ENCODE measurements around the gene GAB1.

- TF ChIP-seq EZH2 (IDR thresholded peaks at IDR 0.05; ENCODE audit: insufficient read depth, poor library complexity, severe bottlenecking) (no peak), EZH2phosphoT487 (IDR thresholded peaks at IDR 0.05; ENCODE audit: insufficient read depth, low read depth) (no peak)
Observed at GRCh38 chr4:143515905-143516304, 179.2 kb downstream of the GAB1 start.
